GM21360 (cell line): ENCODE results near the gene GRM8.

Source experiments
- ATAC-seq: cut with Tn5 transposase; IDR thresholded peaks from one replicate; pipeline ENCODE4 v1.9.1; 2021; ENCODE audit warnings: mild to moderate bottlenecking, moderate library complexity; ENCODE audit not compliant: unreplicated experiment

Gene GRM8

DNA sequence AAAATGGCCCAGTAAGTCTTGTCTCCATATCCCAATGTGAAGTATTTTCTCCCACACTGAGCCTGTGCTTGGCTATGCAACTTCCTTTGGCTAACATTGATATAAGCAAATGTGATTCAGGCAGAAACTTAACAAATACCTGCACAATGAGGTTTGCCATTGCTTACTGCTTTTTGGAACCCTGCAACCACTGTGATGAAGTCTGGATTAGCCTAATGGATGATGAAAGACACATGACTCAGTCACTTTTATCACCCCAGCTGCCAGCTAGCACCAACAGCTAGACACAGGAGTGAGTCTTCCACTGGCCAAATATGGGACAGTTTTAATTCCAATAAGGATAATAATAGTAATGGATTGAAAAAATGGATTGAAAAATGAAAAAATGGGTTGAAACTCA lies 854.5 kb downstream of the GRM8 start:
- no peak for ATAC-seq

DNA sequence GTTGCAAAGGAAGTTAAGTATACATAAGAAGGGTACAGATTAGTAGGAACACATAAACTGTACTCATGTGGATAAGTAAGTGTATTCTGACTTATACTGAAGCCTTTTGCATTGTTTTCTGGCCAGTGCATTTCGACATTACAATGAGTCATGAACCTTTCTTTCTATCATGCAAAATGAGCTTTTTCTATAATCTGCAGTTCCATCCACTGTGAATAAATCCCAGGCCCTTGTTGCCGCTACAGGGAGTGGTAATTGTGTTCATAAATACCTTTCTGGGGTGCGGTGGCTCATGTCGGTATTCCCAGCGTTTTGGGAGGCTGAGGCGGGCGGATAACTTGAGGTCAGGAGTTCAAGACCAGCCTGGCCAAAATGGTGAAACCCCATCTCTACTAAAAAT lies 858.3 kb downstream of the GRM8 start:
- no peak for ATAC-seq
